Anterior cingulate cortex (tissue), 58 donors: ENCODE measurements around the gene CDH23.

ENCODE experiments used
- DNase-seq, 58 donors: peaks; one replicate each; lab custom pipeline; 2025; lab: John Stamatoyannopoulos, UW

Gene CDH23

DNA sequence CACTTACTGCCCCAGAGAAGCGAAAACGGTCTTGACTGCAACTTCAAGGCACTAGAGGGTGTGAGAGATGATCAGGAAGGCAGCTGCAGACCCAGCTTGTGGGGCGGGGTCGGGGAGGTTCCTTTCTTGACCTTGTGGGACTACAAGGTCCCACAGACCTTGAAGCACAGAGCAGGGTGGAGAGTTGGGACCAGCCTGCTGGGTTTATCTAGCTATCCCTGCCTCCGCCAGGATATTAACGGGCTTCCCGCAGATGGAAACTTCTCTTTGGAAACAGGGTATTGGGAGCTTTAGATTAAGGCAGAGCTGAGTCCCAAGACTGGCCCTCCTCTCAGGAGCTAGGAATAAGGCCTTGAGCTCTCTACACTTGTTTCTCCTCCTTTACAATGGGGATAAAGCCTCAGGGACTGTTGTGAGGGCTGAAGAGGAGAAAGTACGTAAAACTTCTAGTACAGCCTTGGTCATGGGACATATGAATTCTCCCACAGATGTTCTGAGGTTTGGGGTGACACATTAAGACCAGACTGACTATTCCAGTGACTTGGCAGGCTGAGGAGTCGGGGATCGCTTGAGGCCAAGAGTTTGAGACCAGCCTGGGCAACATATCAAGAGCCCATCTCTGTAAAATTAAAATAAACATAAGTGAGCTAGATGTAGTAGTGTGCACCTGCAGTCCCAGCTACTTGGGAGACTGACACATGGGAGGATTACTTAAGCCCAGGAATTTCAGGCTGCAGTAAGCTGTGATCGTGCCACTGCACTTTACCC lies 153.2 kb downstream of the CDH23 start:
- DNase-seq = no peak

GRCh38 chr10:71550628-71551027 lies 153.9 kb downstream of the CDH23 start:
- no peak for DNase-seq

DNA sequence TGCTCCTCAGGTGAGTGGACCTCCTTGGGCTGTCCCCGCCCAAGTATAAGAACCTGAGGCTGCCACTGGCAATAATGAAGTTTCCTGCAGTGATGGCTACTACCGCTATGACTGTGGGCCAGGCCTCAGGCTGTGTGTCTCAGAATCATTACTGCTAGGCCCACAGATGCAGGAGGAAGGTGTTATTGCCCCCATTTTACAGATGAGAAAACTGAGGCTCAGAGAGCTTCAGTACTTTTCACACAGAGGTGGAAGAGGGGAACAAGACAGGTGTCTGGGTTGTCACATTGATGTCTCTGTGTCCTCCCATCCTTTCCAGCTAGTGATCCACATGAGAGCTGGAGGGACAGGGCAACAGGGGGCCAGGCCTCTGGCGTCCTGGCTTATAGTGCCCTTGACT lies 155.2 kb downstream of the CDH23 start:
- DNase-seq = no peak

- no peak for DNase-seq
Measured at GRCh38 chr10:71553432-71553831, 156.7 kb downstream of the CDH23 start.

- no peak for DNase-seq
Measured at GRCh38 chr10:71554671-71555070, 158.0 kb downstream of the CDH23 start.

DNA sequence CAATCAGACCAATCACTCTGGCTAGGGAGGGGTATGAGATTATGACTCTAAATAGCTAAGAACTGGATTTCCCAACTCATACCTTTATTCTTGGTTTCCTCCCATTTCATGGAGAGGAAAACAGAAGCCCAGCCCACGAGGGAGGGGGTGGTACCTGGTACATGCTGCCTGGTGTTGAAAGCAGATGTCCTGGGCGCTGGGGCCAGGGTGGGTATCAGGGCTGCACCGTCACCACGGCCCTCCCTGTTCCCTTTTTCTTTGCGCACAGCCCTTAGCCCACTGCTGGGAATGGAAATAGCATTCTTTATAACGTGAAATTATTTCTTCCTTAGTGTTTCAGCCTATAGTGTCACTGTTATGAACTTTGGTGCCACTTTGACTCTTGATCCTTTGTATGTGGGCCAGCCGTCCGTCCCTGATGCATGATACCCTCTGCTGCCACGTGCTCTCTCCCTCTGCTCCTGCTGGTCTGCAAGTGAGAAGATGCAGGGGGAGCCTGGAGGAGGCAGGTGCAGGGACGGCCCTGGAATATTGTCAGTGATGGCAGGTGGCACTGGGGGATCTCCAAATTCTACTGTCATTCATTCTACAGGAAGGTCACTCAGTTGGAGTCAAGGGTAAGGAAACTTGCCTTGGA lies 158.5 kb downstream of the CDH23 start:
- DNase-seq = no peak

- DNase-seq = no peak
Measured at GRCh38 chr10:71555724-71556119, 159.0 kb downstream of the CDH23 start.

DNA sequence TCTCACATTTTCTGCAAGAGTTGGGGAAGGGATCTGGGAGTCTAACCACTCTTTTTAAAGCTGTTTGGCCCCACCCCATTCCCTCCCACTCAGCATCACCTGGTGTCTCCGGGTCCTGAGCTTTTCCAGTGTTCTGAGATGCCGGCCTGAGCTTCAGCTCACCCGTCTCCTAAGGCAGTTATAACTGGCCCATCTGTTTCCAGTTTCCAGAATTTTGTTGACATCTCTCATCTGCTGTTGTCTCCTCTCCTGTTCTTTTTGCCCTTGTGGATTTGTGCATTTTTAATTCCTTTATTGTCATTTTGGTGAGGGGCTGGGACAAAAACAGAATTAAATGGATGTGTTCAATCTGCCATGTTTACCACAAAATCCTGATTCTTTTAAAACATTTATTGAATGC lies 162.3 kb downstream of the CDH23 start:
- DNase-seq = no peak

- no peak for DNase-seq
Measured at GRCh38 chr10:71561003-71561574, 164.4 kb downstream of the CDH23 start.

- no peak for DNase-seq
Measured at GRCh38 chr10:71562181-71562580, 165.5 kb downstream of the CDH23 start.

- DNase-seq = no peak
Measured at GRCh38 chr10:71562904-71563303, 166.2 kb downstream of the CDH23 start.

- DNase-seq = no peak
Measured at GRCh38 chr10:71564194-71564820, 167.6 kb downstream of the CDH23 start.

GRCh38 chr10:71565284-71566000 lies 168.7 kb downstream of the CDH23 start:
- peak in 2 of 58 donors; percentile 17 to 27 for DNase-seq

GRCh38 chr10:71567006-71567405 lies 170.3 kb downstream of the CDH23 start:
- DNase-seq = no peak

GRCh38 chr10:71568896-71569492 lies 172.3 kb downstream of the CDH23 start:
- DNase-seq = no peak

DNA sequence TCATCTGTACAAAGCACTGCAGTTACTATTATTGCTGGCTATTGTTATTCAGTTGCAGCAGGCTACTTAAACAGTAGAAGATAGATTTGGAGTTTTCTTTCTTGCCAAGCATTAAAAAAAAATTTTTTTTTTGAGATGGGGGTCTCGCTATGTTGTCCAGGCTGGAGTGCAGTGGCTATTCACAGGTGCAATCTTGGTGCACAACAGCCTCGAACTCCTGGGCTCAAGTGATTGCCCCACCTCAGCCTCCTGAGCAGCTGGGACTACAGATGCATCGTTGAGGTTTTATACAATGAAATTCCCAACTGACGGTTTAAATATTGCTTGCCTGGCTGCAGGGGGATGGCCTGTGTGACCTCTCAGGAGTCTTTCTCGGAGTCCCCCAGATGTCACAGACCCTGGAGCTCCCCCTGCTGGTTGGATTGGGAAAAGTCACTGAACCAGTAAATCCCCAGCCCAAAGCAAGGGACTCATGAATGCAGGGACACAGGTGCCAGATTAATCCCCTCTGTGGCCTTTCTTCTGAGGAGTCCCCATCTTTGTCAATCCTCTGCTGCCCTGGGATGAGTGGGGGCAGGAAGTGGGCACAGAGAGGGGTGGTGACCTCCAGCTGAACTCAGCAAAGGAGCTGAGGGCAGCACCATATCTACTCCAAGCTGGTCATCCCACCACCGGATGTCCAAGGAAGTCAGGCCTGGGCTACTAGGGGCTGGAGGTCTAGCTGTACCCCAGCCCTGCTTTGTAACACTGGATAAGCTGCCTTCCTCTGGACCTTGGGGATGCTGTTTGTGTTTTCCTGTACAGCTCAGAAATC lies 173.3 kb downstream of the CDH23 start:
- DNase-seq = peak in 53 of 58 donors; percentile 4 to 82 (median 46)

GRCh38 chr10:71571460-71572175 lies 174.9 kb downstream of the CDH23 start:
- no peak for DNase-seq

GRCh38 chr10:71572962-71573361 lies 176.2 kb downstream of the CDH23 start:
- no peak for DNase-seq
